Measurements from ENCODE around the gene SOCS7.

The SOCS7 gene

GRCh38 chr17:38338535-38338934, 13.1 kb upstream of the SOCS7 start:
- no peak for DNase-seq

- no peak for DNase-seq
Observed at GRCh38 chr17:38339891-38340290, 11.8 kb upstream of the SOCS7 start.

GRCh38 chr17:38341035-38341721, 10.5 kb upstream of the SOCS7 start:
- no peak for DNase-seq

GRCh38 chr17:38342886-38343607, 8.6 kb upstream of the SOCS7 start:
- no peak for DNase-seq

- no peak for DNase-seq
Observed at GRCh38 chr17:38343608-38344419, 7.8 kb upstream of the SOCS7 start, which contains the start of gene GPR179. TSS of gene GPR179 (minus strand) at chr17:38343956. CDS start at chr17:38343789, 167 bp downstream.

- DNase-seq: no peak
Observed at GRCh38 chr17:38344420-38344745, 7.3 kb upstream of the SOCS7 start.

- no peak for DNase-seq
Observed at GRCh38 chr17:38345743-38346142, 5.9 kb upstream of the SOCS7 start.

GRCh38 chr17:38349097-38349730, 2.4 kb upstream of the SOCS7 start:
- DNase-seq: peak; percentile 91

GRCh38 chr17:38350035-38350434, 1.6 kb upstream of the SOCS7 start:
- DNase-seq: no peak

- DNase-seq: peak; percentile 35
Observed at GRCh38 chr17:38352245-38353085, 821 bp downstream of the SOCS7 start.

GRCh38 chr17:38353086-38353604, 1.5 kb downstream of the SOCS7 start:
- no peak for DNase-seq

- no peak for DNase-seq
Observed at GRCh38 chr17:38353668-38354067, 2.0 kb downstream of the SOCS7 start.

- DNase-seq: no peak
Observed at GRCh38 chr17:38354466-38354865, 2.8 kb downstream of the SOCS7 start.

GRCh38 chr17:38355251-38355650, 3.6 kb downstream of the SOCS7 start:
- no peak for DNase-seq

GRCh38 chr17:38357486-38358123, 6.0 kb downstream of the SOCS7 start:
- DNase-seq: no peak

- no peak for DNase-seq
Observed at GRCh38 chr17:38358586-38359513, 7.2 kb downstream of the SOCS7 start.

- no peak for DNase-seq
Observed at GRCh38 chr17:38361694-38362465, 10.2 kb downstream of the SOCS7 start.

GRCh38 chr17:38363016-38363415, 11.4 kb downstream of the SOCS7 start:
- DNase-seq: no peak

- DNase-seq: no peak
Observed at GRCh38 chr17:38364741-38365140, 13.1 kb downstream of the SOCS7 start.

Data from activated CD4-positive, alpha-beta T cell treated with anti-CD3 and anti-CD28 coated beads for 48 hours (primary cell).